ENCODE data around the gene GJB5.
A peak's percentile ranks its signal among the peaks of the same experiment; 100 is the strongest.

The GJB5 gene

DNA sequence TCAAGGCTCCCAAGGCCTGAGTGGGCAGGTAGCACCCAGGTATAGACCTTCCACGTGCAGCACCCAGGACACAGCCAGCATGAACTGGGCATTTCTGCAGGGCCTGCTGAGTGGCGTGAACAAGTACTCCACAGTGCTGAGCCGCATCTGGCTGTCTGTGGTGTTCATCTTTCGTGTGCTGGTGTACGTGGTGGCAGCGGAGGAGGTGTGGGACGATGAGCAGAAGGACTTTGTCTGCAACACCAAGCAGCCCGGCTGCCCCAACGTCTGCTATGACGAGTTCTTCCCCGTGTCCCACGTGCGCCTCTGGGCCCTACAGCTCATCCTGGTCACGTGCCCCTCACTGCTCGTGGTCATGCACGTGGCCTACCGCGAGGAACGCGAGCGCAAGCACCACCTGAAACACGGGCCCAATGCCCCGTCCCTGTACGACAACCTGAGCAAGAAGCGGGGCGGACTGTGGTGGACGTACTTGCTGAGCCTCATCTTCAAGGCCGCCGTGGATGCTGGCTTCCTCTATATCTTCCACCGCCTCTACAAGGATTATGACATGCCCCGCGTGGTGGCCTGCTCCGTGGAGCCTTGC is 6.4 kb downstream of the GJB5 start:
- TF ChIP-seq, protein P1, sequence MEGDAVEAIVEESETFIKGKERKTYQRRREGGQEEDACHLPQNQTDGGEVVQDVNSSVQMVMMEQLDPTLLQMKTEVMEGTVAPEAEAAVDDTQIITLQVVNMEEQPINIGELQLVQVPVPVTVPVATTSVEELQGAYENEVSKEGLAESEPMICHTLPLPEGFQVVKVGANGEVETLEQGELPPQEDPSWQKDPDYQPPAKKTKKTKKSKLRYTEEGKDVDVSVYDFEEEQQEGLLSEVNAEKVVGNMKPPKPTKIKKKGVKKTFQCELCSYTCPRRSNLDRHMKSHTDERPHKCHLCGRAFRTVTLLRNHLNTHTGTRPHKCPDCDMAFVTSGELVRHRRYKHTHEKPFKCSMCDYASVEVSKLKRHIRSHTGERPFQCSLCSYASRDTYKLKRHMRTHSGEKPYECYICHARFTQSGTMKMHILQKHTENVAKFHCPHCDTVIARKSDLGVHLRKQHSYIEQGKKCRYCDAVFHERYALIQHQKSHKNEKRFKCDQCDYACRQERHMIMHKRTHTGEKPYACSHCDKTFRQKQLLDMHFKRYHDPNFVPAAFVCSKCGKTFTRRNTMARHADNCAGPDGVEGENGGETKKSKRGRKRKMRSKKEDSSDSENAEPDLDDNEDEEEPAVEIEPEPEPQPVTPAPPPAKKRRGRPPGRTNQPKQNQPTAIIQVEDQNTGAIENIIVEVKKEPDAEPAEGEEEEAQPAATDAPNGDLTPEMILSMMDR (IDR thresholded peaks at IDR 0.05; ENCODE audit: low read length, missing control alignments) = no peak
- DNase-seq (ENCODE audit: low read depth) = no peak
- no peak overlapping the region for H3K4me3 ChIP-seq (replicated peaks; ENCODE audit: low read depth, low read length)

DNA sequence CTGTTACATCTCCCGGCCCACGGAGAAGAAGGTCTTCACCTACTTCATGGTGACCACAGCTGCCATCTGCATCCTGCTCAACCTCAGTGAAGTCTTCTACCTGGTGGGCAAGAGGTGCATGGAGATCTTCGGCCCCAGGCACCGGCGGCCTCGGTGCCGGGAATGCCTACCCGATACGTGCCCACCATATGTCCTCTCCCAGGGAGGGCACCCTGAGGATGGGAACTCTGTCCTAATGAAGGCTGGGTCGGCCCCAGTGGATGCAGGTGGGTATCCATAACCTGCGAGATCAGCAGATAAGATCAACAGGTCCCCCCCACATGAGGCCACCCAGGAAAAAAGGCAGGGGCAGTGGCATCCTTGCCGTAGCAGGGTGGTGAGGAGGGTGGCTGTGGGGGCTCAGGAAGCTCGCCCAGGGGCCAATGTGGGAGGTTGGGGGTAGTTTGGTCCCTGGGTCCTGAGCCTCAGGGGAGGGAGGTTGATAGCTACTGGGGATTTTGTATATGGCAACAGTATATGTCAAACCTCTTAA is 7.0 kb downstream of the GJB5 start:
- TF ChIP-seq, protein P1 (IDR thresholded peaks at IDR 0.05; ENCODE audit: low read length, missing control alignments) = no peak
- DNase-seq (ENCODE audit: low read depth) = no peak
- no peak overlapping the region for H3K4me3 ChIP-seq (replicated peaks; ENCODE audit: low read depth, low read length)

DNA sequence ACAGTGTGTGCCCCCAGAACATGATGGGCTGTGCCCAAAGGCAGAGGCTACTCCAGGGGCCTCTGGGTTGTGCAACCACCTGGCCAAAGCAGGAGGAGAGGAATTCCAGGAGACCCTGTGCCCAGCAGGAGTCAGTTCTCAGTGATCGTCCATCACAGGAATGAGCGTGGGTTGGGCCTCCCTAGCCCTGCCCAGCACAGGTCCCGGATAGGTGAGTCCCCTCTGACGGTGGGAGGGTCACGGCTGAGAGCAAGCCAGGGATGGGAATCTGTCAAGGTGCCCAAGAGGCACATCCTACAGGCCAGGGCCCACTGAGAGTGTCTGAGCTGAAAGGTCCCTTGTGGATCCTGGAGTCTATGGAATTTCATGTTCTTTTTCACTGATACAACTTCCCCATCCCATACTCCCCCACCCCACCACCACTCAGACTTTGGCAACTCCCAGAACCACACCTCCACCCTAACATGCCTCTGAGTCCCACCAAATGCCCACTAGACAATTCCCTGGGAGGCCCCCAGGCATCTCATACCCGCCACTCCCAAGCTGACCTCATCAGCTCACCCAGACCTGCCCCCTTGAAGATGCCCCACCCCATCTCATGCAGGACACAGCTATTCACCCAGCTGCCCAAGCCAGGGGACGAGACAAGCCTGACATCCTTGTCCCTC is 7.8 kb downstream of the GJB5 start:
- TF ChIP-seq, protein P1 (IDR thresholded peaks at IDR 0.05; ENCODE audit: low read length, missing control alignments) = no peak
- no peak overlapping the region for H3K4me3 ChIP-seq (replicated peaks; ENCODE audit: low read depth, low read length)
- no peak for DNase-seq (ENCODE audit: low read depth)

DNA sequence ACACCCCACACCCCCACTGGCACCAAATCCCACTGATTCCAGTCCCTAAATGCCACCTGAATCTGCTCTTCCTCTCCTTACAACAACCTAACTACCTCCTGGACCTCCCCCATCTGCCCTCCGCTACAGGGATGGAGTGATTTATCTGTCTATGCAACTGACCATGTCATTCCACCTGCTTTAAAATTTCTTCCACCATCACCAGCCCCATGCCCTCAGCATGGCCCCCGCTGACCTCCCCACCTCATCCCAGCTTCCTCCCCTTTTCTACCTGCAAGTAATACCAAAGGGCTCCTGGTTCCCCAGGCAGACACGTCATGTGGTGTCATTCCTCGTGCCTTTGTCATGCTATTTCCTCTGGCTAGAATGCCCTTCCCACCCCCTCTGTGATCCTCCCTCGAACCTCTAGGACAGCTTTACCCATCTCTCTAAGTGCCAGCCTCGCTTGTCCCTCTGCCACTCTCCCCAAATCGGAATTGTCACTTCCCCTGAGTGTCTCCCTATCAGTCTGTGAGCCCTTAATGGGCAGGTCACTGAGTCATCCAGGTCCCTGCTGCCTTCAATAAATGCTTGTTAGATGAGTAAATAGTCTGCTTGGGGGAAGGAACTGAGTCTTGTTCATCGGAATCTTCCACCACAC is 8.4 kb downstream of the GJB5 start:
- TF ChIP-seq, protein P1 (IDR thresholded peaks at IDR 0.05; ENCODE audit: low read length, missing control alignments) = no peak
- DNase-seq (ENCODE audit: low read depth) = peak; percentile 6
- no peak overlapping the region for H3K4me3 ChIP-seq (replicated peaks; ENCODE audit: low read depth, low read length)

DNA sequence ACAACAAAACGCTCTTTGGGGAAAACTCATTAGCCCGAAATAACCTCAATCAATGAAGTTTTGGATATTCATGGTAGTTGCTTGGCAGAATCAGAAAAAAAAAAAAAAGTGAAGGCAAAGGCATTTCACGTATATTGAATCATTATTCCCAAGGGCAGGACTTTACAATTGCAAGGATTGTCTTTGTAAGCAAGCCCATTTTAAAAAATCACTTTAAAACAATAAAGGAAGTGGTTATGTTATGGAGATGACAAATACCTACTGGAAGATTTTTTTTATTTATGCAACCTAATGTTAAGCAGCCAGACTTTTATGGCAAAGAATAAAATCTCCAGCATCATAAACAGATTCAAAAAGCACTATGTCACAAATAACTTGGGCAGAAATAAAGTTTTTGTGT is 14.0 kb downstream of the GJB5 start:
- no peak overlapping the region for H3K4me3 ChIP-seq (replicated peaks; ENCODE audit: low read depth, low read length)
- TF ChIP-seq, protein P1 (IDR thresholded peaks at IDR 0.05; ENCODE audit: low read length, missing control alignments) = no peak
- no peak for DNase-seq (ENCODE audit: low read depth)

DNA sequence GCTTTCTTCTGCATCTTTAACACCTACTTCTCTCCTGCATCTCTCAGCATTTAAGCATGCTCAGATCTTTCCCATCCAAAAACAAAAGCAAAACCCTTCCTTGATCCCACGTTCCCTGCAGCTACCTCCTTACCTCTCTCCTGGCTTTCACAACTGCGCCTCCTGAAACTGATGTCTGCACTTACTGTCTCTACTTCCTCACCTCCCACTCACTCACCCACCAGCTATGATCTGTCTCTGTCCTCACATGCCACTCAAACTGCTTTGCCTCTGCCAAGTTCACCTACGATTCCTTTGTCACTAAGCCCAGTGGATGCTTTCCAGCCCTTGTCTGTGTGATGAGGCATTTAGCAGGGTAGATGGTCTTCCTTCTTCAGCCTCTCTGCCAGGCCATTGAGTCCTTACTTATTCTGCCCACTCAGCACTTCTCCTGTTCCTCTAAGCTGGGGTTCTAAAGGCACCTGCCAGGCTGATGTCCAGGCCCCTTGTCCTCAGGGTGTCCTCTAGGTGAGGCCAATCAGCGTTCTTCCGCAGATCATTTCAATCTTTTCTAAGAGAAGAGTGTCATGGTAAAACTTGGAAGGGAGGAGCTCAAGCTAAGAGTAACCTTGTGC is 16.2 kb downstream of the GJB5 start:
- TF ChIP-seq, protein P1 (IDR thresholded peaks at IDR 0.05; ENCODE audit: low read length, missing control alignments) = no peak
- no peak for DNase-seq (ENCODE audit: low read depth)
- no peak overlapping the region for H3K4me3 ChIP-seq (replicated peaks; ENCODE audit: low read depth, low read length)

Data from fibroblast of pulmonary artery (primary cell).